GM18868 (cell line): ENCODE data around the gene RPH3AL.
"Not testable (repeated sequence)": the region's sequence is repeated elsewhere in the genome, so short reads cannot be mapped to it uniquely, and the experiment has no call there.

ENCODE experiments used
- ATAC-seq: cut with Tn5 transposase; IDR thresholded peaks from one replicate; pipeline ENCODE4 v1.9.1; 2021; ENCODE audit warnings: mild to moderate bottlenecking, moderate library complexity; ENCODE audit not compliant: unreplicated experiment

The RPH3AL gene

GRCh38 chr17:379531-380465, 27.2 kb upstream of the RPH3AL start:
- no peak for ATAC-seq

- no peak for ATAC-seq
Measured at GRCh38 chr17:378068-378467, 25.5 kb upstream of the RPH3AL start.

- ATAC-seq, result no peak
Measured at GRCh38 chr17:376936-377863, 24.6 kb upstream of the RPH3AL start.

- ATAC-seq, result no peak
Measured at GRCh38 chr17:373613-374230, 21.1 kb upstream of the RPH3AL start.

GRCh38 chr17:372157-373152, 19.8 kb upstream of the RPH3AL start:
- ATAC-seq, result no peak

- no peak for ATAC-seq
Measured at GRCh38 chr17:371583-371982, 19.0 kb upstream of the RPH3AL start.

- not testable (repeated sequence) for ATAC-seq
Measured at GRCh38 chr17:367656-368055, 15.0 kb upstream of the RPH3AL start.

- ATAC-seq, result not testable (repeated sequence)
Measured at GRCh38 chr17:366657-367615, 14.3 kb upstream of the RPH3AL start.

- no peak for ATAC-seq
Measured at GRCh38 chr17:364766-365165, 12.2 kb upstream of the RPH3AL start.

- no peak for ATAC-seq
Measured at GRCh38 chr17:364308-364707, 11.7 kb upstream of the RPH3AL start.

- ATAC-seq, result no peak
Measured at GRCh38 chr17:362721-363120, 10.1 kb upstream of the RPH3AL start.

- no peak for ATAC-seq
Measured at GRCh38 chr17:360092-360750, 7.6 kb upstream of the RPH3AL start.

- ATAC-seq, result no peak
Measured at GRCh38 chr17:358491-359151, 6.0 kb upstream of the RPH3AL start.

GRCh38 chr17:357644-358043, 5.0 kb upstream of the RPH3AL start:
- no peak for ATAC-seq

- no peak for ATAC-seq
Measured at GRCh38 chr17:356671-357434, 4.2 kb upstream of the RPH3AL start.

GRCh38 chr17:354651-355556, 2.3 kb upstream of the RPH3AL start:
- ATAC-seq, result no peak
